Peyer's patch (tissue), 4 donors: ENCODE data around the gene SKOR1. TPM values are rescaled to one million over a fixed set of nuclear protein-coding genes. Genes with fewer than 3 reads are reported as not detected.

ENCODE experiments used
- DNase-seq, 3 donors: peaks; one replicate each; pipeline ENCODE4 v3.0.0-alpha.2; 2017 to 2019
- H3K27ac ChIP-seq, 4 donors: fragments of 200-600 bp; sonication (generic); one replicate each; pipeline ENCODE4 v1.5.1; 2016 to 2019
- H3K27me3 ChIP-seq, 2 donors: fragments of 200-600 bp; sonication (generic); one replicate each; pipeline ENCODE4 v1.5.1; 2019
- H3K36me3 ChIP-seq, 3 donors: fragments of 200-600 bp; sonication (generic); one replicate each; pipeline ENCODE4 v1.5.1; 2016 to 2019
- H3K4me1 ChIP-seq, 4 donors: fragments of 200-600 bp; sonication (generic); one replicate each; pipeline ENCODE4 v1.5.1; 2016 to 2019
- H3K4me3 ChIP-seq, 4 donors: fragments of 200-600 bp; sonication (generic); 1 replicate in 3 of 4; 2 replicates in 1 of 4; pipeline ENCODE4 v1.5.1; 2016 to 2019; ENCODE audit warnings: mild to moderate bottlenecking in 1 of 4
- H3K9me3 ChIP-seq, 4 donors: fragments of 200-600 bp; sonication (generic); one replicate each; pipeline ENCODE4 v1.5.1; 2016 to 2019; ENCODE audit warnings: mild to moderate bottlenecking in 1 of 4
- POLR2A ChIP-seq, 2 donors: fragments of 450-650 bp; IDR thresholded peaks; one replicate each; pipeline ENCODE4 v1.5.1; 2017; ENCODE audit warnings: antibody characterized with exemption in 2 of 2, mild to moderate bottlenecking in 2 of 2, moderate library complexity in 2 of 2
- total RNA-seq, 4 donors: library from RNA; depleted of rRNA; stranded (reverse); fragments of >200 nt; gene quantifications; one replicate each; pipeline ENCODE4 v1.1.0, GENCODE V29; 2016
- TF ChIP-seq, protein P1 (sequence below), 6 experiments: fragments of 450-650 bp in 4 of 6; fragments of 200-600 bp in 2 of 6; sonication (generic) in 1 of 6; IDR thresholded peaks; one replicate each; pipeline ENCODE4 v1.5.1; 2017 to 2019; ENCODE audit warnings: antibody characterized with exemption in 6 of 6, mild to moderate bottlenecking in 3 of 6, moderate library complexity in 1 of 6

The SKOR1 gene
- total RNA-seq, 4 donors from 2014 or later = 1.2 to 5.0 (median 1.6) TPM

DNA sequence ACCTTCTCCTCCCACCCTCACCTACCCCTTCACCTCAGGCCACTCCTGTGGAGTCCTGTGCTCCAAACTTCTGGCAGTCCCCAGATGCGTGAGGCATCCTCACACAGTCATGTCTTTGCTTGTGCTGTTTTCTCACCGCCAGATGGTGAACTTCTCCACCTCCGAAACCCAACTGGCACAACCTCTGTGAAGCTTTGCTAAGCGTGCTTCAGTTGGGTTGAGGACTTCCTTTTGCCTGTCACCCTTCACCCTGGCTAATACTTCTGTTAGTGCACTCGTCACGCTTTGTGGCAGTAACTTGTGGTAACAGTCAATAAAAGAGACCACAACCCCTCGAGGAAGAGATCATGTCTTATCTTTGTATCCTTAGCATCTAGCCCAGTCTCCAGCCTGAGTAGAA lies 42.0 kb upstream of the SKOR1 start:
- TF ChIP-seq, protein P1, sequence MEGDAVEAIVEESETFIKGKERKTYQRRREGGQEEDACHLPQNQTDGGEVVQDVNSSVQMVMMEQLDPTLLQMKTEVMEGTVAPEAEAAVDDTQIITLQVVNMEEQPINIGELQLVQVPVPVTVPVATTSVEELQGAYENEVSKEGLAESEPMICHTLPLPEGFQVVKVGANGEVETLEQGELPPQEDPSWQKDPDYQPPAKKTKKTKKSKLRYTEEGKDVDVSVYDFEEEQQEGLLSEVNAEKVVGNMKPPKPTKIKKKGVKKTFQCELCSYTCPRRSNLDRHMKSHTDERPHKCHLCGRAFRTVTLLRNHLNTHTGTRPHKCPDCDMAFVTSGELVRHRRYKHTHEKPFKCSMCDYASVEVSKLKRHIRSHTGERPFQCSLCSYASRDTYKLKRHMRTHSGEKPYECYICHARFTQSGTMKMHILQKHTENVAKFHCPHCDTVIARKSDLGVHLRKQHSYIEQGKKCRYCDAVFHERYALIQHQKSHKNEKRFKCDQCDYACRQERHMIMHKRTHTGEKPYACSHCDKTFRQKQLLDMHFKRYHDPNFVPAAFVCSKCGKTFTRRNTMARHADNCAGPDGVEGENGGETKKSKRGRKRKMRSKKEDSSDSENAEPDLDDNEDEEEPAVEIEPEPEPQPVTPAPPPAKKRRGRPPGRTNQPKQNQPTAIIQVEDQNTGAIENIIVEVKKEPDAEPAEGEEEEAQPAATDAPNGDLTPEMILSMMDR (IDR thresholded peaks at IDR 0.05) = peak in 3 of 6 experiments; percentile 2 to 39 (median 27)
- TF ChIP-seq POLR2A (IDR thresholded peaks at IDR 0.05) = no peak
- DNase-seq = peak in 2 of 3 donors; percentile 77 to 78
- Histone ChIP-seq H3K27me3 (no peaks in the 10 kb centered on the region), H3K9me3 (no peaks in the 10 kb centered on the region), H3K4me1 (peaks cover 0 to 13% (median 4%) of the 10 kb centered on the region in 4 donors), H3K36me3 (peaks cover 0 to 7% (median 0%) of the 10 kb centered on the region in 3 donors), H3K4me3 (no peak overlapping the region), H3K27ac (peak overlapping the region in 1 of 4 donors; percentile 53)

DNA sequence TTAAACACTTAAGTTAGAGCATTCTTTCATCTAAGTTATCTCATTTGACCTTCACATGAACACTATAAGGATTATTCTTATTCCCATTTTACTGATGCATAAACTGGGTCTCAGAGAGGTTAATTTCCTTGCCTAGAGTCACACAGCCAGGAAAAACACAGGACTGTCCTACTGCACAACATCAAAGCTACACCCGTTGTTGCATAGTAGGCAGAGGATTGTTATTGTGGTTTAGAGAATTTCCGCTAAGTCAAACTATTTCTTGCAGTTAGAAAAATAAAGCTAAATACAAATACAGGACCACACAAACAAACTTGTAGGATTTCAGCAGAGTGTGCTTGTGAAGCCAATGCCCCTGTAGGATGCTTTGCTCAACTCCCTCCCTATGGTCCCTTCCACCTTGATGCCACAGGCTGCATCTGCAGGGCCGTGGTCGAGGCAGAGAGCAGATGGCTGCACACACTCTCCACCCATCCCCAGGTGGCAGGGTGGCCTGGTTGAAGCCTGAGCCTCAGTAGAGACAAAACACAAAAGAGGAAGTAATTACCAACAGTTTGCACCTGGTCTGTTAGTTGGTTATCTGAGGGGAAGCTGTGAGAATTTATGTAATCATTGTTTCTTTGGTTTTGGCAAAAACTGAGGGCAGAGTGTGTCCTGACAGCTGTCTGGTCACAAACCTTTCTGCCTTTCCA lies 41.1 kb upstream of the SKOR1 start:
- Histone ChIP-seq H3K27me3 (no peaks in the 10 kb centered on the region), H3K4me3 (no peak overlapping the region), H3K4me1 (peaks cover 0 to 13% (median 4%) of the 10 kb centered on the region in 4 donors), H3K27ac (peak overlapping the region in 2 of 4 donors; percentile 30 to 53), H3K9me3 (no peaks in the 10 kb centered on the region), H3K36me3 (peaks cover 0 to 7% (median 0%) of the 10 kb centered on the region in 3 donors)
- DNase-seq = peak in 2 of 3 donors; percentile 86
- TF ChIP-seq POLR2A (IDR thresholded peaks at IDR 0.05) = no peak
- TF ChIP-seq, protein P1 (IDR thresholded peaks at IDR 0.05) = no peak

DNA sequence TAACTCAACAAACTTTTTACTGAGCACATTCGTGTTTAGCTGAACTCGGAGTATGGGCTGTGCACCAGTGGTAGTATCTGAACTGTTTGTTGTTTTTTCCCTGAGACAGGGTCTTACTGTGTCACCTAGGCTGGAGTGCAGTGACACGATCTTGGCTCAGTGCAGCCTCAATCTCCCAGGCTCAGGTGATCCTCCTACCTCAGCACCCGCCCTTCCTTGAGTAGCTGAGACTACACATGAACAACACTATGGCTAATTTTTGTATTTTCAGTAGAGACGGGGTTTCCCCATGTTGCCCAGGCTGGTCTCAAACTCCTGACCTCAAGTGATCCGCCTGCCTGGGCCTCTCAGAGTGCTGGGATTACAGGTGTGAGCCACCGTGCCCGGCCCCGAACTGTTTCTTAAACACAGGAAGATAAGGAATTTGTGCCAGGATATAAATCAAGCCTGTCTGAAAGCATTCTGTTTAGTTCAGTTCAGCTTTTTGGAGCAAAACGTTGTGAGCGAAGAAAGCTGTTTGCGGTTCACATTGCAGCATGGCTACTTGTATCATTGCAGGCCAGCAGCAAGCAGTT lies 40.4 kb upstream of the SKOR1 start:
- Histone ChIP-seq H3K4me1 (peaks cover 0 to 13% (median 4%) of the 10 kb centered on the region in 4 donors), H3K9me3 (no peaks in the 10 kb centered on the region), H3K27ac (peak overlapping the region in 2 of 4 donors; percentile 30 to 53), H3K4me3 (no peak overlapping the region), H3K27me3 (no peaks in the 10 kb centered on the region), H3K36me3 (peaks cover 0 to 7% (median 0%) of the 10 kb centered on the region in 3 donors)
- TF ChIP-seq, protein P1 (IDR thresholded peaks at IDR 0.05) = no peak
- TF ChIP-seq POLR2A (IDR thresholded peaks at IDR 0.05) = no peak
- no peak for DNase-seq

DNA sequence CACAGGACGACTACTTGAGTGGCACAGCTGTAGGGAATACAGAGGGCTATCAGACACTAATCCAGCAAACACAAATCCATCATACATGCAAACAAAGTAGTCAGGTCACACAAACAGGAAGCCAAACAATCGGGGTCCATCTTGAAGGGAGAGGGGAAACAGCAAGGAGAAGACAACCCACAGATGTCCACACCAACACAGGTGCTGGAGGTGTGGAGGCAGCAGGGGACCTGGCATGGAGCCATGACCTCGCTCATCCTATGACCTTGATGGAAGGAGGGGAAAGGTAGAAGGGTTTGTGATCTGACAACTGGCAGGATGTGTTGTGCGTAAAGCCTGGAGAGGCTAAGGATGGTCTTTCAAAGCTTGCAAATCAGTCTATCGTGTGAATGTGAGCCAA lies 39.9 kb upstream of the SKOR1 start:
- DNase-seq = no peak
- TF ChIP-seq POLR2A (IDR thresholded peaks at IDR 0.05) = no peak
- TF ChIP-seq, protein P1 (IDR thresholded peaks at IDR 0.05) = no peak

DNA sequence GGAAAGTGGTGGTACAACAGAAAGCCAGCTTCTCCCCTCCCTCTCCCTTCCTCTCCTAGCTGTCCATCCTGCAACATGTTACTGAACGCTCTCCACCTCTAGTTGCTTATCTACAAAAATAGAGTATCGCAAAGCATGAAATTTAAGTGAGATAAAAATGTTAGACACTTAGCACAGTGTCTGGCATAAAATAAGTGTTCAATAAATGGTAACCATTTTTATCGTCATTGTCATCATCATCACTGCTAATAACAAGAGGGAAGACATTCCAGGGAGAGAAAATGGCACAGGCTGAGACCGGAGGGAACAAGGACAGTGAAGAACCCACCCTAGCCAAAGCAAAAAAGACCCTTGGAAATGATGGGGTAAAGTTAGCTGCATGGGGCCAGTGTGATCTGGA lies 38.7 kb upstream of the SKOR1 start:
- H3K9me3 ChIP-seq = no peaks in the 10 kb centered on the region
- H3K27ac ChIP-seq = no peak overlapping the region
- no peak for DNase-seq
- no peaks in the 10 kb centered on the region for H3K27me3 ChIP-seq
- no peak overlapping the region for H3K4me3 ChIP-seq
- TF ChIP-seq, protein P1 (IDR thresholded peaks at IDR 0.05) = no peak
- no peak for TF ChIP-seq POLR2A (IDR thresholded peaks at IDR 0.05)
- H3K36me3 ChIP-seq = peaks cover 0 to 7% (median 0%) of the 10 kb centered on the region in 3 donors
- peaks cover 0 to 13% (median 4%) of the 10 kb centered on the region in 4 donors for H3K4me1 ChIP-seq

More for the DNA sequence above, 39.9 kb upstream of the SKOR1 start:
- Histone ChIP-seq H3K36me3 (peaks cover 0 to 7% (median 0%) of the 10 kb centered on the region in 3 donors), H3K4me1 (peaks cover 0 to 13% (median 4%) of the 10 kb centered on the region in 4 donors), H3K4me3 (no peak overlapping the region), H3K9me3 (no peaks in the 10 kb centered on the region), H3K27me3 (no peaks in the 10 kb centered on the region), H3K27ac (no peak overlapping the region)
